ENCODE results near the gene ZNF512B. TPM values are rescaled to one million over a fixed set of nuclear protein-coding genes. Genes with fewer than 3 reads are reported as not detected.

ZNF512B gene
- polyA plus RNA-seq, 3 donors, result 0.10 to 2.6 TPM; not detected in 1

DNA sequence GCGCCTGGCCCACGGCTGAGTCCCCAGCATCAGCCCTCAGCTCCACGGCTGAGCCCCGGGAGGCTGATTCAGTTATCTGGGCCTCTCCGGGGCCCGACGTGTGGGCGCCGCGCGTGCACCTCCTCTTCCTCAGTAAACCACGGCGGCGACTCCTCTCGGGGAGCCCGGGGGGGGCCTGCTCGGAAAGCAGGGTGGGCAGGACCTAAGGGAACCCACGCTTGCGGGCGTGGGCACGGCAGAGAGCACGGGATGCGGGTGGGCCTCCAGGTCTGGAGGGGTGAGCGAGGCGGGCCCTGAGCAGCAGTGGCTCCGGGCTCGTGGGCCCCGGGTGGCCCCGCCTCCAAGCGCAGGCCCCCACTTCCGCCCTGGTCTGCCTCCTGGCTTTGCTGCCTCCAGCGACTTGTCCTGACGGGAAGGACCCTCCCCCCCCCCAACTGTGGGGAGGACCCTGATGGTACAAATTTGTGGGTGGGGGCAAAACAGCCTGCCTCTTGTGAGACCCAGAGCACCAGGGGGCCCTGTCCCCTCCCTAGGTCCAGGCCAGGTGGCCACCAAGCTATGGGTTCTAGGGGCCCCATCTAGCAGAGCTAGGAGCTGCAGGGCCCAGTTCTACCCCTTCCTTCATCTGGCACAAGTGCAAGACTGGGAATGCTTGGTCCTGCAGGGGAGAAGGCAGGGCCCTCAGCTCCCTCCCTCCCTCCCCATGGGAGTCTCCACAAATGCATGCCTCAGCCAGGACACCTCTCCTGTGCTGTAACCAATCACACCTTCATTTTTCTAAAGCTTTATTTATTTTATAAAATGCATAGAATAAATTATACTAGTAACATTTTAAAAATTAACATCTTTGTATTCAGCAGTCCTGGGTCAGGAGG, 30.4 kb downstream of the ZNF512B start:
- H3K9ac ChIP-seq (ENCODE audit: insufficient read depth, low read length, poor library complexity, severe bottlenecking), result no peak overlapping the region
- no peak for DNase-seq
- 68% methylated on average over 20 of the region's 33 CpGs for WGBS (ENCODE audit: insufficient coverage)
- peak overlapping the region in 2 of 7 donors; percentile 42 to 49 for H3K27ac Mint-ChIP-seq
- H3K4me3 Mint-ChIP-seq, result no peak overlapping the region
- peaks cover 32% of the 10 kb centered on the region for H3K4me1 Mint-ChIP-seq
- H3K27me3 Mint-ChIP-seq (ENCODE audit: low read depth in 3 of 3), result no peaks in the 10 kb centered on the region
- no peaks in the 10 kb centered on the region for H3K9me3 ChIP-seq (replicated peaks in 1 of 2; ENCODE audit: control insufficient read depth in 1 of 2, insufficient read depth in 1 of 2, low read length in 2 of 2)
- intact Hi-C loops (cut with micrococcal nuclease), result no loop called here
- H3K36me3 ChIP-seq (replicated peaks in 1 of 2; ENCODE audit: control insufficient read depth in 1 of 2, insufficient read depth in 2 of 2, low read length in 2 of 2), result peaks cover 47 to 71% of the 10 kb centered on the region in 2 donors
- H3K27ac ChIP-seq (ENCODE audit: low read depth in 1 of 2, low read length in 2 of 2), result peak overlapping the region in 1 of 2 donors; percentile 41
- TF ChIP-seq, protein P1, sequence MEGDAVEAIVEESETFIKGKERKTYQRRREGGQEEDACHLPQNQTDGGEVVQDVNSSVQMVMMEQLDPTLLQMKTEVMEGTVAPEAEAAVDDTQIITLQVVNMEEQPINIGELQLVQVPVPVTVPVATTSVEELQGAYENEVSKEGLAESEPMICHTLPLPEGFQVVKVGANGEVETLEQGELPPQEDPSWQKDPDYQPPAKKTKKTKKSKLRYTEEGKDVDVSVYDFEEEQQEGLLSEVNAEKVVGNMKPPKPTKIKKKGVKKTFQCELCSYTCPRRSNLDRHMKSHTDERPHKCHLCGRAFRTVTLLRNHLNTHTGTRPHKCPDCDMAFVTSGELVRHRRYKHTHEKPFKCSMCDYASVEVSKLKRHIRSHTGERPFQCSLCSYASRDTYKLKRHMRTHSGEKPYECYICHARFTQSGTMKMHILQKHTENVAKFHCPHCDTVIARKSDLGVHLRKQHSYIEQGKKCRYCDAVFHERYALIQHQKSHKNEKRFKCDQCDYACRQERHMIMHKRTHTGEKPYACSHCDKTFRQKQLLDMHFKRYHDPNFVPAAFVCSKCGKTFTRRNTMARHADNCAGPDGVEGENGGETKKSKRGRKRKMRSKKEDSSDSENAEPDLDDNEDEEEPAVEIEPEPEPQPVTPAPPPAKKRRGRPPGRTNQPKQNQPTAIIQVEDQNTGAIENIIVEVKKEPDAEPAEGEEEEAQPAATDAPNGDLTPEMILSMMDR (IDR thresholded peaks at IDR 0.05), result no peak
- H3K4me2 ChIP-seq (replicated peaks; ENCODE audit: extremely low read depth, low read length, poor library complexity, severe bottlenecking), result no peak overlapping the region
- peaks cover 32 to 57% of the 10 kb centered on the region in 2 donors for H3K36me3 Mint-ChIP-seq
- H4K20me1 ChIP-seq (ENCODE audit: insufficient read depth, low read length), result peaks cover 99% of the 10 kb centered on the region
- no peak overlapping the region for H2AFZ ChIP-seq (ENCODE audit: insufficient read depth, low read depth, low read length, poor library complexity, severe bottlenecking)
- peaks cover 77% of the 10 kb centered on the region for H3K79me2 ChIP-seq (ENCODE audit: insufficient read depth, low read length)
- H3K4me1 ChIP-seq (ENCODE audit: control insufficient read depth in 1 of 2, insufficient read depth in 2 of 2, low read length in 2 of 2), result peaks cover 30 to 39% of the 10 kb centered on the region in 2 donors
- H3K27me3 ChIP-seq (ENCODE audit: control insufficient read depth in 2 of 2, insufficient read depth in 2 of 2, low read length in 2 of 2), result no peaks in the 10 kb centered on the region
- peaks cover 0 to 3% (median 0%) of the 10 kb centered on the region in 7 donors for H3K9me3 Mint-ChIP-seq
- H3K4me3 ChIP-seq (replicated peaks in 1 of 3; ENCODE audit: low read depth in 2 of 3, low read length in 3 of 3), result no peak overlapping the region

DNA sequence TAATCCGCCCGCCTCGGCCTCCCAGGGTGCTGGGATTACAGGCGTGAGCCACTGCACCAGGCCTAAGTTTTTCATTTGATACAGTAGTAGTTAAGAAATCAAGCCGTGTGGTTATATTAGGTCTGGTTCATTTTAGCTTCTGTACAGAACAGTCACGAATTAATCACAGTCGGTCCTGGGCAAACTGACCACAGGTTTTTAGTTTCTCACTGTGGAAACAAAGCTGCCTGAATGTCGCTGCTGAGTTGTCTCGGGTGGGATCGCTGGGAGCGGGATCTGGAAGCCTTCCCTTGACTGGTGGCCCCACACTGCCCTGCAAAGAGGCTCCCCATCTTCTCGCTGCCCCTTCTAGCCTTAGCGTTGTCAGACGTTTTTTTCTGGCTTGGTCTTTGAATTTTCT, 32.1 kb downstream of the ZNF512B start:
- Histone ChIP-seq H3K4me3 (replicated peaks in 1 of 3; ENCODE audit: low read depth in 2 of 3, low read length in 3 of 3) (no peak overlapping the region), H3K36me3 (replicated peaks in 1 of 2; ENCODE audit: control insufficient read depth in 1 of 2, insufficient read depth in 2 of 2, low read length in 2 of 2) (peaks cover 51 to 72% of the 10 kb centered on the region in 2 donors), H4K20me1 (ENCODE audit: insufficient read depth, low read length) (peaks cover 99% of the 10 kb centered on the region), H3K27me3 (ENCODE audit: control insufficient read depth in 2 of 2, insufficient read depth in 2 of 2, low read length in 2 of 2) (no peaks in the 10 kb centered on the region), H3K4me2 (replicated peaks; ENCODE audit: extremely low read depth, low read length, poor library complexity, severe bottlenecking) (no peak overlapping the region), H3K9me3 (replicated peaks in 1 of 2; ENCODE audit: control insufficient read depth in 1 of 2, insufficient read depth in 1 of 2, low read length in 2 of 2) (no peaks in the 10 kb centered on the region), H3K4me1 (ENCODE audit: control insufficient read depth in 1 of 2, insufficient read depth in 2 of 2, low read length in 2 of 2) (peaks cover 25 to 32% of the 10 kb centered on the region in 2 donors), H3K27ac (ENCODE audit: low read depth in 1 of 2, low read length in 2 of 2) (no peak overlapping the region), H3K79me2 (ENCODE audit: insufficient read depth, low read length) (peaks cover 81% of the 10 kb centered on the region), H3K9ac (ENCODE audit: insufficient read depth, low read length, poor library complexity, severe bottlenecking) (no peak overlapping the region), H2AFZ (ENCODE audit: insufficient read depth, low read depth, low read length, poor library complexity, severe bottlenecking) (no peak overlapping the region)
- Mint-ChIP-seq H3K4me3 (no peak overlapping the region), H3K36me3 (peaks cover 33 to 66% of the 10 kb centered on the region in 2 donors), H3K4me1 (peaks cover 30% of the 10 kb centered on the region), H3K27ac (peak overlapping the region in 1 of 7 donors; percentile 42), H3K27me3 (ENCODE audit: low read depth in 3 of 3) (no peaks in the 10 kb centered on the region), H3K9me3 (peaks cover 0 to 3% (median 0%) of the 10 kb centered on the region in 7 donors)
- WGBS (ENCODE audit: insufficient coverage), result 94% methylated on average over 11 of the region's 14 CpGs
- TF ChIP-seq, protein P1 (IDR thresholded peaks at IDR 0.05), result no peak
- intact Hi-C loops (cut with micrococcal nuclease), result no loop called here
- DNase-seq, result no peak
